ENCODE results near the gene ITSN1. TPM values are rescaled to one million over a fixed set of nuclear protein-coding genes. Genes with fewer than 3 reads are reported as not detected.
A peak's percentile ranks its signal among the peaks of the same experiment; 100 is the strongest.

Gene ITSN1
- total RNA-seq, 1 experiment from 2014 or later: 30.6 TPM

DNA sequence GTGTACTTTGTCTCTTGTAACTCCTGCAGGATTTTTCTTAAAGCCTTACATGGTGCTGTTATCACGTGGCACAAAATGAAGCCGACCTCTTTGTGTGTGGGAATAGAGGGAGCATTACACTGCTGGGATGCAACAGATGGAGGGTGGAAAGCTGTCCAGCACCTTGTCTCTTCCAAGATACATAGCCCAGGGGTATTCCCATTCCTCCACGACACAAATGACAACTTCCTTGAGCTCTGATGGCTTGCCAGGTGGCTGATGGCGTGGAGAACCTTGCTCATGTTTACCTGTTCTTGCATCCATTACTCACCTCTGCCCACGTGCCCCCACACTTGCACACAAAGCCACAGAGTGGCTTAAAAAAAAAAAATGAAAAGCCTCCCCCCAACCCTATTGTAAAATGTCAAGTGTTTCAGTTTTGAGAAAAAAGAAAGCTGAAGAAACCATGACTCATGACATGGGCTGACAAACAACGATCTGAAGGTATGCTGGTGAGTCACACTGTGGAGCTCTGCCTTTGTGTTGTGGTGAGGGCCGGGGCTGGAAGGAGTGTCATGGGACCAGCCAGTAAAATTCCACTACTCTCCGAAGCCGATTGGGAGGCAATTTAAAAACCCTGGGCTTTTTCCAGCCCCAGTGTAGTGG is 305.3 kb downstream of the ITSN1 start:
- CTCF ChIA-PET: interaction anchor here (0.5 to 1.3 kb wide), 4 partner anchors 16 to 400 kb away, joined by 3 to 7 read pairs (median 4); no protein-coding TSS in a partner anchor
- peaks cover 30% of the 10 kb centered on the region for H3K4me1 Mint-ChIP-seq (ENCODE audit: low read depth, unreplicated experiment)
- H3K27me3 Mint-ChIP-seq (ENCODE audit: unreplicated experiment): no peaks in the 10 kb centered on the region
- peak overlapping the region; percentile 91 for H3K27ac Mint-ChIP-seq (ENCODE audit: unreplicated experiment)
- H3K36me3 Mint-ChIP-seq (ENCODE audit: insufficient read depth, unreplicated experiment): peaks cover 15% of the 10 kb centered on the region
- H3K4me3 Mint-ChIP-seq (ENCODE audit: low read depth, unreplicated experiment): peak overlapping the region; percentile 66
- no TSS peak for BruUV-seq (replicated peaks)
- no peaks in the 10 kb centered on the region for H3K9me3 Mint-ChIP-seq (ENCODE audit: low read depth, unreplicated experiment)
- intact Hi-C loops (cut with micrococcal nuclease; ENCODE audit: unreplicated experiment): no loop called here
- peak; percentile 78 for DNase-seq
- TF ChIP-seq, protein P1, sequence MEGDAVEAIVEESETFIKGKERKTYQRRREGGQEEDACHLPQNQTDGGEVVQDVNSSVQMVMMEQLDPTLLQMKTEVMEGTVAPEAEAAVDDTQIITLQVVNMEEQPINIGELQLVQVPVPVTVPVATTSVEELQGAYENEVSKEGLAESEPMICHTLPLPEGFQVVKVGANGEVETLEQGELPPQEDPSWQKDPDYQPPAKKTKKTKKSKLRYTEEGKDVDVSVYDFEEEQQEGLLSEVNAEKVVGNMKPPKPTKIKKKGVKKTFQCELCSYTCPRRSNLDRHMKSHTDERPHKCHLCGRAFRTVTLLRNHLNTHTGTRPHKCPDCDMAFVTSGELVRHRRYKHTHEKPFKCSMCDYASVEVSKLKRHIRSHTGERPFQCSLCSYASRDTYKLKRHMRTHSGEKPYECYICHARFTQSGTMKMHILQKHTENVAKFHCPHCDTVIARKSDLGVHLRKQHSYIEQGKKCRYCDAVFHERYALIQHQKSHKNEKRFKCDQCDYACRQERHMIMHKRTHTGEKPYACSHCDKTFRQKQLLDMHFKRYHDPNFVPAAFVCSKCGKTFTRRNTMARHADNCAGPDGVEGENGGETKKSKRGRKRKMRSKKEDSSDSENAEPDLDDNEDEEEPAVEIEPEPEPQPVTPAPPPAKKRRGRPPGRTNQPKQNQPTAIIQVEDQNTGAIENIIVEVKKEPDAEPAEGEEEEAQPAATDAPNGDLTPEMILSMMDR (IDR thresholded peaks at IDR 0.05; ENCODE audit: unreplicated experiment): no peak

DNA sequence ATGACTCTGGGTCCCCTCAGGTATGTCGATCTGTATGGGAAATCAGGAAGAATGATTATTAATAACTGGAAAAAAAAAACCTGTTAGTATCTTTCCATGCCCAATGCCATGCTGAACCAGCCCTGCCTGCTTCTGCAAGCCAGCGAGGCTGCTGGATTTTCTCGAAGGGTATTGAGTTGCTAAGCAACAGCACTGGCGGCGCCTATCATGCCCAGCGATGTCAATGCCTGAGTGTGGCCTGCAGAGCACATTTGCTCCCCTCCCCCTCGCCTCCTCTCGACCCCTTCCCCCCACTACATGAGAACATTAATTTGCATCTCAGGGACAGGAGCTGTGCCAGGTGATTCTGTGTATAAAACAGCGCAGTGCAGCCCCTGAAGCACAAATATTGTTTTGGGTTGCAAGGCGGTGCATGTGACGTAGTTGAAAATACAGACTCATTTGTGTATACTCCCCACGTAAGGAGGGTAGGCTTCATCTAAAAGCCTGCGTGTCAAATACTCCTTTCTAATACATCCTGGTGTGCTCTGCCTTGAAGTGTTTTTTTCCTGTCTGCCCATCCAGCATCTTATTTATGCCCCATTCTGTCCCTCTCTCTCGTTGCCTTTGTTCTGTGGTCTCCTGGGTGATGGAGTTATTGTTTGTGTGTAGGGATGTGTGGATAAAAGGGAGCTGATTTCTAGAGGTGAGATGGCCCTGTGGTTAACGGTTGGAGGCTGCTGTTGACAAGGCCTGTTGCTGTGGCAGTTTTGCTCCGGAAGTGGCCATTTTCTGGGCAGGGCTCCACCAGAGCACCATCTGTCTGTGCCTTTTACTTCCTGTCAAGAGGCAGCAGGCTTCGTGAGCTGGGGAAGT is 306.0 kb downstream of the ITSN1 start:
- TF ChIP-seq, protein P1 (IDR thresholded peaks at IDR 0.05; ENCODE audit: unreplicated experiment): no peak
- CTCF ChIA-PET: interaction anchor here (0.9 to 1.3 kb wide), 3 partner anchors 17 to 400 kb away, joined by 3 to 7 read pairs (median 5); no protein-coding TSS in a partner anchor
- peak; percentile 52 for DNase-seq
- BruUV-seq (replicated peaks): no TSS peak
- peak overlapping the region; percentile 66 for H3K4me3 Mint-ChIP-seq (ENCODE audit: low read depth, unreplicated experiment)
- H3K4me1 Mint-ChIP-seq (ENCODE audit: low read depth, unreplicated experiment): peaks cover 30% of the 10 kb centered on the region
- no peaks in the 10 kb centered on the region for H3K27me3 Mint-ChIP-seq (ENCODE audit: unreplicated experiment)
- no peaks in the 10 kb centered on the region for H3K9me3 Mint-ChIP-seq (ENCODE audit: low read depth, unreplicated experiment)
- peak overlapping the region; percentile 91 for H3K27ac Mint-ChIP-seq (ENCODE audit: unreplicated experiment)
- H3K36me3 Mint-ChIP-seq (ENCODE audit: insufficient read depth, unreplicated experiment): peaks cover 15% of the 10 kb centered on the region
- intact Hi-C loops (cut with micrococcal nuclease; ENCODE audit: unreplicated experiment): no loop called here

DNA sequence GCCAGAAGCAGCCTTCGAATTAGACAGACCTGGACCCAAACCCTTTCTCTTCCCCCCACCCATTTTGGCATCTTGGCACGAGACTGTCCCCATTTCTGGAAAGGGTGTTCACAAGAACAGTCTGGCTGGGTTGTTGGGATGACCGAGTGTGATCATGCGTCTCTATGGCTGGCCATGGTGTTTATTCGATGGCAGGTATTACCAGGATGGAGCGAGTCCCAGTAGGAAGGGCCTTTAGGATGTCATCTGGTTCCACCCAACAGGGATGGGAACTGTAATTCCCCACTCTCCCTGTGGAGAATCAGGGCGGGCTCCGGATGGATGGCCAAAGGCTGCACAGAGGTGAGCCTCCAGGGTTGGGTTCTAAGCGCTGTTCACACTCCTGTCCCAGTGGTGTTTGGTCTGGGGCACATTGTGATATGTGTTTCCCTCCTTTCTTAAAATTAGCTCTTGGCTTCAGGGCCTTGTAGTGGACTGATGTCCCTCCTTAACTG is 306.7 kb downstream of the ITSN1 start:
- Mint-ChIP-seq H3K27me3 (ENCODE audit: unreplicated experiment) (no peaks in the 10 kb centered on the region), H3K27ac (ENCODE audit: unreplicated experiment) (peak overlapping the region; percentile 91), H3K9me3 (ENCODE audit: low read depth, unreplicated experiment) (no peaks in the 10 kb centered on the region), H3K4me1 (ENCODE audit: low read depth, unreplicated experiment) (peaks cover 30% of the 10 kb centered on the region), H3K36me3 (ENCODE audit: insufficient read depth, unreplicated experiment) (peaks cover 15% of the 10 kb centered on the region), H3K4me3 (ENCODE audit: low read depth, unreplicated experiment) (no peak overlapping the region)
- CTCF ChIA-PET: interaction anchor here (0.7 kb wide), 1 partner anchor 65 kb away, joined by 4 read pairs; no protein-coding TSS in a partner anchor
- BruUV-seq (replicated peaks): no TSS peak
- intact Hi-C loops (cut with micrococcal nuclease; ENCODE audit: unreplicated experiment): no loop called here
- TF ChIP-seq, protein P1 (IDR thresholded peaks at IDR 0.05; ENCODE audit: unreplicated experiment): no peak
- DNase-seq: no peak

Other genes starting within 250 kb of the ITSN1 start
- gene IFNGR2, start 239.1 kb upstream of the ITSN1 start, total RNA-seq (2022): 58.1 and 59.8 TPM in 2 replicates
- gene TMEM50B, start 162.5 kb upstream of the ITSN1 start, total RNA-seq (2022): 28.4 and 28.7 TPM in 2 replicates
- gene DNAJC28, start 150.8 kb upstream of the ITSN1 start, total RNA-seq (2022): 1.2 and 2.0 TPM in 2 replicates
- 102 TPM in 2 replicates for gene GART, start 100.4 kb upstream of the ITSN1 start, total RNA-seq (2022)
- 188 and 191 TPM in 2 replicates for gene SON, start 99.5 kb upstream of the ITSN1 start, total RNA-seq (2022)
- gene DONSON, start 53.8 kb upstream of the ITSN1 start, total RNA-seq (2022): 13.8 and 18.2 TPM in 2 replicates
- 16.2 and 22.1 TPM in 2 replicates for gene CRYZL1, start 760 bp upstream of the ITSN1 start, total RNA-seq (2022)